Measurements from ENCODE around the gene FDX2. TPM values are rescaled to one million over a fixed set of nuclear protein-coding genes. Genes with fewer than 3 reads are reported as not detected.

FDX2 gene
- total and polyA plus RNA-seq, 2 of the 13 experiments (the other 11 are each of a cell fraction or from before 2014, with no cell fraction given): 21.0 to 24.7 TPM

DNA sequence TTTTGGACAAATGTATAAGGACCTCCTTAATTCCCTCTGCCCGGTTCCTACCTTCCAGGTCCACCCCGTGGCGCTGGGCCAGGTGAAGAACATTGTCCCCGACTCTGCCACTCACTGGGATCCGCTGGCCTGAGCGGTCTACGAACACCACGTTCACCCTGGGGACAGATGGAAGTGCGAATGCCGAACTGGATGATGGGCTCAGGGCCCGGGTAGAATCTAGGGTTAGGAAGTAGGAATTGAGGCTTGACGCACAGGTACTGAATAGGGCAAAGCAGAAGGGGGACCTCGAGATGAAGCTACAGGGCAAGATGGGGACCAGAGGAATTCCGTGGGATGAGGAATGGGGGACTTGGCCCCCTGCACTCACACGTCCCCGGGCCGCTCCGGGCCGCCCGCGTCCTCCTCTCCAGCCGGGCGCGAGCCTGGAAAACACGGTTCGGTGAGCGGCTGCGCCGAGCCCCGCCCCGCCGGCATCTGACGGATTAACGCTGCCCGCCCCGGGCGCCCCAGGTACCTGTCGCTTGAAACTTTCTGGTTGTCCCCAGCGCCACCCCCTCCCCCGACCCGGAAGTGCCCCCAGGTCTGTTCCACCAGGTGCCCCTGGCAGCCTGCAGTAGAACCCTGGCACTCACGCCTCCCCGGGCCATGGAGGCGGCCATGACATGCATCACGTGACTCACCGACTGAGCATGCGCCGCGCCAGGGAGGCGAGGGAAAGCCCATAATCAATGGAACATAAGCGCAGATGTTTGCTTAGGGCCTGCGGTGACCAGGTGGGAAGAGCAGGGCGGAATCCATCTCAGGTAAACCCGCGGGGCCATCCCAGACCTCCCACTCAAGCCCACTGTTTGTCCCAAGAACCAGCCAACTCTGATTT, at the start of gene FDX2 (continued):
- TF ChIP-seq ZNF510 (CRISPR knock-in tag; IDR thresholded peaks at IDR 0.05; ENCODE audit: low read depth) (0 out of 2 replicates have a peak, but pooled peaks have one; percentile 41), GTF2F1 (IDR thresholded peaks at IDR 0.05; ENCODE audit: low read length) (peak; percentile 48; the same call in 1 of the 2 replicates), CCDC6 (CRISPR knock-in tag; IDR thresholded peaks at IDR 0.05) (0 out of 2 replicates have a peak, but pooled peaks have one; percentile 25), NR2F1 (CRISPR knock-in tag; IDR thresholded peaks at IDR 0.05) (no peak), KLF11 (CRISPR knock-in tag; IDR thresholded peaks at IDR 0.05) (0 out of 2 replicates have a peak, but pooled peaks have one; percentile 24), EED (CRISPR knock-in tag; IDR thresholded peaks at IDR 0.05) (no peak), ZFP82 (CRISPR knock-in tag; IDR thresholded peaks at IDR 0.05; ENCODE audit: borderline replicate concordance) (no peak), ZNF549 (CRISPR knock-in tag; IDR thresholded peaks at IDR 0.05) (no peak), ZNF317 (CRISPR knock-in tag; IDR thresholded peaks at IDR 0.05) (no peak), MBD4 (IDR thresholded peaks at IDR 0.05; ENCODE audit: borderline replicate concordance, low read length) (no peak), ZNF296 (CRISPR knock-in tag; conservative IDR thresholded peaks at IDR 0.05) (no peak), NFYC (CRISPR knock-in tag; IDR thresholded peaks at IDR 0.05) (no peak), ZNF207 (IDR thresholded peaks at IDR 0.05; ENCODE audit: borderline replicate concordance) (0 out of 2 replicates have a peak, but pooled peaks have one; percentile 28), SNRNP70 (IDR thresholded peaks at IDR 0.05; ENCODE audit: low read depth, low read length) (no peak), SSRP1 (CRISPR knock-in tag; IDR thresholded peaks at IDR 0.05) (no peak), GATAD1 (CRISPR knock-in tag; IDR thresholded peaks at IDR 0.05) (peak; percentile 93), KDM4B (CRISPR knock-in tag; IDR thresholded peaks at IDR 0.05) (peak; percentile 50; the same call in 1 of the 2 replicates), ZFP62 (CRISPR knock-in tag; IDR thresholded peaks at IDR 0.05) (no peak), ELF1 (CRISPR knock-in tag; IDR thresholded peaks at IDR 0.05) (peak; percentile 83), ZNF552 (CRISPR knock-in tag; IDR thresholded peaks at IDR 0.05; ENCODE audit: borderline replicate concordance) (no peak; the same call in 1 of the 2 replicates), MED13 (CRISPR knock-in tag; IDR thresholded peaks at IDR 0.05) (no peak), CREB1 (IDR thresholded peaks at IDR 0.05) (0 out of 2 replicates have a peak, but pooled peaks have one; percentile 13), CREB1 (CRISPR knock-in tag; IDR thresholded peaks at IDR 0.05) (no peak), RFX1 (IDR thresholded peaks at IDR 0.05) (no peak), HOXD1 (CRISPR knock-in tag; IDR thresholded peaks at IDR 0.05) (no peak), ONECUT2 (CRISPR knock-in tag; IDR thresholded peaks at IDR 0.05) (peak; percentile 65; the same call in 1 of the 2 replicates)
- TF ChIP-seq, protein P1, sequence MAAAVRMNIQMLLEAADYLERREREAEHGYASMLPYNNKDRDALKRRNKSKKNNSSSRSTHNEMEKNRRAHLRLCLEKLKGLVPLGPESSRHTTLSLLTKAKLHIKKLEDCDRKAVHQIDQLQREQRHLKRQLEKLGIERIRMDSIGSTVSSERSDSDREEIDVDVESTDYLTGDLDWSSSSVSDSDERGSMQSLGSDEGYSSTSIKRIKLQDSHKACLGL (CRISPR knock-in tag; IDR thresholded peaks at IDR 0.05): peak; percentile 89; the same call in 1 of the 2 replicates
- TF ChIP-seq, protein P2, sequence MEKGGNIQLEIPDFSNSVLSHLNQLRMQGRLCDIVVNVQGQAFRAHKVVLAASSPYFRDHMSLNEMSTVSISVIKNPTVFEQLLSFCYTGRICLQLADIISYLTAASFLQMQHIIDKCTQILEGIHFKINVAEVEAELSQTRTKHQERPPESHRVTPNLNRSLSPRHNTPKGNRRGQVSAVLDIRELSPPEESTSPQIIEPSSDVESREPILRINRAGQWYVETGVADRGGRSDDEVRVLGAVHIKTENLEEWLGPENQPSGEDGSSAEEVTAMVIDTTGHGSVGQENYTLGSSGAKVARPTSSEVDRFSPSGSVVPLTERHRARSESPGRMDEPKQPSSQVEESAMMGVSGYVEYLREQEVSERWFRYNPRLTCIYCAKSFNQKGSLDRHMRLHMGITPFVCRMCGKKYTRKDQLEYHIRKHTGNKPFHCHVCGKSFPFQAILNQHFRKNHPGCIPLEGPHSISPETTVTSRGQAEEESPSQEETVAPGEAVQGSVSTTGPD (CRISPR knock-in tag; IDR thresholded peaks at IDR 0.05): no peak
- TF ChIP-seq, protein P3, sequence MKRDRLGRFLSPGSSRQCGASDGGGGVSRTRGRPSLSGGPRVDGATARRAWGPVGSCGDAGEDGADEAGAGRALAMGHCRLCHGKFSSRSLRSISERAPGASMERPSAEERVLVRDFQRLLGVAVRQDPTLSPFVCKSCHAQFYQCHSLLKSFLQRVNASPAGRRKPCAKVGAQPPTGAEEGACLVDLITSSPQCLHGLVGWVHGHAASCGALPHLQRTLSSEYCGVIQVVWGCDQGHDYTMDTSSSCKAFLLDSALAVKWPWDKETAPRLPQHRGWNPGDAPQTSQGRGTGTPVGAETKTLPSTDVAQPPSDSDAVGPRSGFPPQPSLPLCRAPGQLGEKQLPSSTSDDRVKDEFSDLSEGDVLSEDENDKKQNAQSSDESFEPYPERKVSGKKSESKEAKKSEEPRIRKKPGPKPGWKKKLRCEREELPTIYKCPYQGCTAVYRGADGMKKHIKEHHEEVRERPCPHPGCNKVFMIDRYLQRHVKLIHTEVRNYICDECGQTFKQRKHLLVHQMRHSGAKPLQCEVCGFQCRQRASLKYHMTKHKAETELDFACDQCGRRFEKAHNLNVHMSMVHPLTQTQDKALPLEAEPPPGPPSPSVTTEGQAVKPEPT (CRISPR knock-in tag; IDR thresholded peaks at IDR 0.05; ENCODE audit: low read depth): no peak
- TF ChIP-seq, protein P4, sequence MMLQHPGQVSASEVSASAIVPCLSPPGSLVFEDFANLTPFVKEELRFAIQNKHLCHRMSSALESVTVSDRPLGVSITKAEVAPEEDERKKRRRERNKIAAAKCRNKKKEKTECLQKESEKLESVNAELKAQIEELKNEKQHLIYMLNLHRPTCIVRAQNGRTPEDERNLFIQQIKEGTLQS (CRISPR knock-in tag; IDR thresholded peaks at IDR 0.05): no peak
